HepG2 (cell line): Measurements from ENCODE around the gene NARF. TPM values are rescaled to one million over a fixed set of nuclear protein-coding genes. Genes with fewer than 3 reads are reported as not detected.
A peak's percentile ranks its signal among the peaks of the same experiment; 100 is the strongest.
"Not testable (repeated sequence)": the region's sequence is repeated elsewhere in the genome, so short reads cannot be mapped to it uniquely, and the experiment has no call there.

Experiments
- ATAC-seq: fragments of 200-7000 bp; cut with Tn5 transposase; 3 replicates; pipeline ENCODE4 v1.9.1; 2020; ENCODE audit warnings: mild to moderate bottlenecking, moderate library complexity
- BruUV-seq: library from RNA; stranded (reverse); fragments of 400-500 nt; replicated peaks from 2 replicates; lab custom pipeline; 2021; lab: Mats Ljungman, UMichigan
- CTCF ChIA-PET: fragments of 300-600 bp; formaldehyde crosslinking; extraction: SDS; loops from one replicate; lab custom pipeline; 2021; ENCODE audit warnings: low total read pairs, inconsistent platforms, low intra/inter-chr PET ratio; lab: Yijun Ruan, JAX
- POLR2A ChIA-PET: fragments of 350-600 bp; sonication (Branson Sonifier 250); formaldehyde crosslinking; loops from one replicate; lab custom pipeline; 2020; ENCODE audit warnings: antibody characterized with exemption, inconsistent platforms; lab: Yijun Ruan, JAX
- DNase-seq: peaks from one replicate; pipeline ENCODE4 v3.0.0-alpha.2; 2015; ENCODE audit warnings: low spot score
- FAIRE-seq: peaks from 3 replicates; lab custom pipeline; 2011; peaks lifted over from hg19 to GRCh38; lab: Jason Lieb, UNC
- H2AFZ ChIP-seq: one replicate; pipeline ENCODE4 v1.6.1; 2011; ENCODE audit warnings: low read length, inconsistent platforms
- H3K27ac ChIP-seq: fragments of 300-600 bp; 3 replicates; pipeline ENCODE4 v1.8.0; 2011; ENCODE audit warnings: mixed run types, mild to moderate bottlenecking, mixed read lengths, low read length, inconsistent platforms; ENCODE audit not compliant: insufficient read depth; ENCODE audit errors: extremely low read length
- H3K27me3 ChIP-seq, 2 experiments: fragments of 200-600 bp in 1 of 2; 2 replicates in 1 of 2; 3 replicates in 1 of 2; pipeline versions ENCODE4 v1.6.0 to v1.8.0; 2011; ENCODE audit warnings: low read length in 2 of 2, mild to moderate bottlenecking in 2 of 2, moderate library complexity in 2 of 2, inconsistent platforms in 1 of 2; ENCODE audit not compliant: insufficient read depth in 2 of 2, control insufficient read depth in 1 of 2
- H3K36me3 ChIP-seq, 2 experiments: fragments of 200-600 bp in 1 of 2; replicated peaks in 1 of 2; 2 replicates in 1 of 2; 3 replicates in 1 of 2; pipeline versions ENCODE4 v1.5.1 to v1.8.0; 2011; ENCODE audit warnings: low read length in 2 of 2, inconsistent platforms in 1 of 2; ENCODE audit not compliant: insufficient read depth in 2 of 2, control insufficient read depth in 1 of 2
- H3K4me1 ChIP-seq: 2 replicates; pipeline ENCODE4 v1.5.1; 2012; ENCODE audit warnings: low read length, inconsistent platforms; ENCODE audit not compliant: insufficient read depth
- H3K4me2 ChIP-seq: 2 replicates; pipeline ENCODE4 v1.6.0; 2011; ENCODE audit warnings: low read depth, low read length, inconsistent platforms
- H3K4me3 ChIP-seq, 3 experiments: fragments of 200-600 bp in 1 of 3; sonication (generic), shearing (Covaris generic) in 1 of 3; replicated peaks in 1 of 3; 2 replicates each; pipeline ENCODE4 v1.5.1; 2011 to 2016; ENCODE audit warnings: low read length in 3 of 3, inconsistent platforms in 2 of 3, low read depth in 2 of 3, mild to moderate bottlenecking in 2 of 3, control low read depth in 1 of 3, mixed read lengths in 1 of 3; ENCODE audit not compliant: insufficient read depth in 1 of 3
- H3K79me2 ChIP-seq: one replicate; pipeline ENCODE4 v1.6.1; 2011; ENCODE audit warnings: low read length, inconsistent platforms; ENCODE audit not compliant: insufficient read depth
- H3K9ac ChIP-seq: 2 replicates; pipeline ENCODE4 v1.6.0; 2011; ENCODE audit warnings: mild to moderate bottlenecking, low read depth, low read length, inconsistent platforms; ENCODE audit not compliant: insufficient read depth
- H3K9me3 ChIP-seq: 2 replicates; pipeline ENCODE4 v1.5.1; 2012; ENCODE audit warnings: mild to moderate bottlenecking, low read length
- H4K20me1 ChIP-seq: 2 replicates; pipeline ENCODE4 v1.6.0; 2011; ENCODE audit warnings: inconsistent platforms, mild to moderate bottlenecking, low read length, moderate library complexity; ENCODE audit not compliant: insufficient read depth
- CEBPB ChIP-seq: IDR thresholded peaks from 2 replicates; pipeline ENCODE4 v1.6.1; 2011; ENCODE audit warnings: low read depth, low read length, improper control_type of control experiment, borderline replicate concordance
- CEBPG ChIP-seq: IDR thresholded peaks from 2 replicates; pipeline ENCODE4 v1.6.1; 2016
- HOXA5 ChIP-seq: sonication (generic); formaldehyde crosslinking; IDR thresholded peaks from 2 replicates; pipeline ENCODE4 v1.4.0; 2020; ENCODE audit warnings: missing genetic modification reagents
- IRF2 ChIP-seq: IDR thresholded peaks from 2 replicates; pipeline ENCODE4 v1.6.1; 2018; ENCODE audit warnings: missing genetic modification reagents, missing compliant biosample characterization
- ZNF121 ChIP-seq: sonication (generic); formaldehyde crosslinking; IDR thresholded peaks from 2 replicates; pipeline ENCODE4 v1.5.0; 2020; ENCODE audit warnings: mild to moderate bottlenecking, missing genetic modification reagents
- WGBS: methylation state at CpG from one replicate; pipeline ENCODE4 v1.1.6; 2017; ENCODE audit warnings: low lambda C conversion rate; 5-methylcytosine and 5-hydroxymethylcytosine counted together
- in situ Hi-C: cut with HindIII; loops from 2 replicates; pipeline ENCODE4 v1.10.0; 2017; ENCODE audit warnings: low pct_unique_long_range_greater_than_20kb; ENCODE audit not compliant: extremely low pct_ligation_motif_present
- intact Hi-C: fragments of 100-400 bp; cut with micrococcal nuclease; formaldehyde crosslinking; loops from one replicate; pipeline ENCODE4 v1.10.0; 2022; ENCODE audit not compliant: unreplicated experiment
- polyA plus RNA-seq, 8 experiments: library from polyadenylated mRNA; depleted of rRNA in 3 of 8; stranded (reverse) in 7 of 8; unstranded in 1 of 8; fragments of >200 nt; fragmentation: Illumina TruSeq in 4 of 8; extraction: Trizol in 4 of 8; gene quantifications; 2 replicates each; pipeline versions ENCODE4 v1.2.1 to v1.2.3, GENCODE V29; 2011 to 2016; ENCODE audit warnings: low read depth in 4 of 8, missing spikeins in 1 of 8, mixed read lengths in 1 of 8; ENCODE audit not compliant: insufficient read depth in 1 of 8
- total RNA-seq, 5 experiments: library from RNA; depleted of rRNA; stranded (reverse); fragments of >200 nt; fragmentation: Illumina TruSeq; extraction: Trizol; gene quantifications; 2 replicates each; pipeline ENCODE4 v1.2.3, GENCODE V29; 2016; ENCODE audit warnings: low read depth in 1 of 5
- TF ChIP-seq, protein P1 (sequence below): sonication (generic); formaldehyde crosslinking; IDR thresholded peaks from 2 replicates; pipeline ENCODE4 v1.8.0; 2022; ENCODE audit warnings: missing genetic modification reagents, mild to moderate bottlenecking, inconsistent platforms, borderline replicate concordance

The NARF gene
- total and polyA plus RNA-seq, 2 of the 13 experiments (the other 11 are each of a cell fraction or from before 2014, with no cell fraction given): 61.1 to 144 TPM

DNA sequence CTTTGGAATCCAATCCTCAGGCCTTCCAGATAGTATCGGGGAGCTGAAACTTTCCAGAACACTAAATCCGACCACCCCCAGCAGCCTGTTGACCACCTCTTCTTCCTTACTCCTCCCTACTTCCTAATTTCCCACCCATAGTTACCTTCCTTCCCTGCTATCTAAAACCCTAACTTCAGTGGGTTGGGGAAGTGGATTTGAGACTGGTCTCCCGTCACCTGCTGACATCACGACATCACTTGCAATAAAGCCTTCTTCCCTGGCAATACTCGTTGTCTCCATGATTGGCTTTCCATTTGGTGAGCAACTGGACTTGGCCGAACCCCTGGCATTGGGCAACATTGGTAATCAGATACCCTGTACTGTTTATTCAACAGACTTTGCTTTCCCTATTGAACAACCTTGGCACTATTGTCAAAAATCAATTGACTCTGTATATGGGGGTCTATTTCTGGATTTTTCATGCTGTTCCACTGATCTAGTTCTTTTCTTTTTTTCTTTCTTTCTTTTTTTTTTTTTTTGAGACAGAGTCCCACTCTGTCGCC is 49.2 kb downstream of the NARF start (continued):
- TF ChIP-seq, protein P1, sequence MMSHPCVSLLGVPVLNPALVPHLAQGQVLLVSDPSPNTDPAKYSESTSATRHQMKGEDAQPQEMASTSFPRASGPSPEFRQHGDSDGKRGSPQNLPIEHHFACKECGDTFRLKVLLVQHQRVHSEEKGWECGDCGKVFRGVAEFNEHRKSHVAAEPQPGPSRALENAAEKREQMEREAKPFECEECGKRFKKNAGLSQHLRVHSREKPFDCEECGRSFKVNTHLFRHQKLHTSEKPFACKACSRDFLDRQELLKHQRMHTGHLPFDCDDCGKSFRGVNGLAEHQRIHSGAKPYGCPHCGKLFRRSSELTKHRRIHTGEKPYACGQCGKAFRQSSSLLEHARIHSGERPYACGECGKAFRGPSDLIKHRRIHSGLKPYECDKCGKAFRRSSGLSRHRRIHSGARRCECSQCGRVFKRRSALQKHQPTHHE (CRISPR knock-in tag): no peak
- TF ChIP-seq CEBPB (peak; percentile 89), HOXA5 (no peak), IRF2 (CRISPR knock-in tag) (no peak), CEBPG (CRISPR knock-in tag) (peak; percentile 63)

DNA sequence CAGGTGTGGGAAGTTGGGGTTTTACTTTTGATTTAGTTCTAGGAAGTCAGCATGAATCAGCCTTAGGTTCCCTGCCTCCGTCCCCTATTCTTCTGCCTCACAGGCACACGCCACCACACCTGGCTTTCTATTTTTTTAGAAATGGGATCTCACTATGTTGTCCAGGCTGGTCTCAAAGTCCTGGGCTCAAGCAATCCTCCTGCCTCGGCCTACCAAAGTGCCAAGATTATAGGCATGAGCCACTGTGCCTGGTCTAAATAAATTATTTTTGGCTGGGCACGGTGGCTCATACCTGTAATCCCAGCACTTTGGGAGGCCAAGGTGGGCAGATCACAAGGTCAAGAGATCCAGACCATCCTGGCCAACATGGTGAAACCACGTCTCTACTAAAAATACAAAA is 53.1 kb downstream of the NARF start:
- H3K27ac ChIP-seq, H3K79me2 ChIP-seq, H2AFZ ChIP-seq, H3K27me3 ChIP-seq, H3K9me3 ChIP-seq, H3K4me3 ChIP-seq, H4K20me1 ChIP-seq, ATAC-seq, POLR2A ChIA-PET, DNase-seq, in situ Hi-C loops, CTCF ChIA-PET, H3K9ac ChIP-seq, BruUV-seq, FAIRE-seq, H3K36me3 ChIP-seq: not testable (repeated sequence)
- intact Hi-C loops: loop anchor here (10.0 kb wide), 1 partner anchor 177 kb away; the partner anchor contains the start of gene SECTM1
- TF ChIP-seq ZNF121 (CRISPR knock-in tag): peak; percentile 97
- WGBS: 68% methylated on average over 5 of the region's 5 CpGs
- 0 out of 2 replicates have a peak overlapping the region, but pooled peaks have one; percentile 45 for H3K4me2 ChIP-seq
- peaks cover 23% of the 10 kb centered on the region for H3K4me1 ChIP-seq
